HUES48 (cell line): ENCODE measurements around the gene MAP4.
"Not testable (repeated sequence)": the region's sequence is repeated elsewhere in the genome, so short reads cannot be mapped to it uniquely, and the experiment has no call there.

ENCODE experiments used
- H3K27ac ChIP-seq: one replicate; pipeline ENCODE4 v1.7.0; 2013; ENCODE audit warnings: low read depth, low read length, inconsistent platforms
- H3K27me3 ChIP-seq: 2 replicates; pipeline ENCODE4 v1.6.1; 2013; ENCODE audit warnings: mild to moderate bottlenecking, low read length; ENCODE audit not compliant: control insufficient read depth, insufficient read depth
- H3K36me3 ChIP-seq: 2 replicates; pipeline ENCODE4 v1.6.1; 2013; ENCODE audit warnings: low read length; ENCODE audit not compliant: control insufficient read depth, insufficient read depth
- H3K4me1 ChIP-seq: 2 replicates; pipeline ENCODE4 v1.6.1; 2013; ENCODE audit warnings: mild to moderate bottlenecking, low read length; ENCODE audit not compliant: control insufficient read depth, insufficient read depth
- H3K4me3 ChIP-seq: 2 replicates; pipeline ENCODE4 v1.5.1; 2013; ENCODE audit warnings: mild to moderate bottlenecking, low read depth, low read length
- H3K9ac ChIP-seq: 2 replicates; pipeline ENCODE4 v1.6.1; 2013; ENCODE audit warnings: mild to moderate bottlenecking, low read depth, low read length, moderate library complexity
- H3K9me3 ChIP-seq: 2 replicates; pipeline ENCODE4 v1.6.1; 2013; ENCODE audit warnings: low read length; ENCODE audit not compliant: control insufficient read depth, insufficient read depth

The MAP4 gene

DNA sequence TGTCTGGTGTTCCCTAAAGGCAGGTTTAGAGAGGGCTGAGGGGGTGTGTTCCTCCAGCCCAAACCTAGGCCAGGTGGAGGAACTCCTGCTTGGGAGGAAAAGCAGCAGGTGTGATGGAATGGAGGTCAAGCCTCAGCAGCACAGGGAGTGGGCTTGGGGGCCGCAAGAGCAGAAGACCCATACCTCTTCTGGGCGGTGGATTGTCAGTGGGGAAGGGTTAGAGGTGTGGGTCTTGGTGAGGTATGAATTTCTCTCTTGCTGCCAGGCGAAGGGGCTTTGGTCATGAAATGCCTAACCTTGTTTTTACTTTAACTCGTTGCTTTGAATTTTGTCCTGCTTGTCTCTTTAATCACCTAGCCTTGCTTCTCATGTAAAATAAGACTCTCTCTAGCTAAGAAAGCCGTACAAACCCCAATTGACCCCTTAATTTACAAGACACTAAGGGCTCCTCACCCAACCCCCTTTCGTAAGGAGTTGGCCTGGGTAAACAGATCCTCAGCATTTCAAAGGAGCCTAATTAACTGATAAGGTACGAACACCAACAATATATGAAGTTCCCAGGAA lies 174.3 kb downstream of the MAP4 start:
- H3K27ac ChIP-seq = peak overlapping the region; percentile 86
- no peak overlapping the region for H3K9ac ChIP-seq
- H3K4me3 ChIP-seq = peak overlapping the region; percentile 43

DNA sequence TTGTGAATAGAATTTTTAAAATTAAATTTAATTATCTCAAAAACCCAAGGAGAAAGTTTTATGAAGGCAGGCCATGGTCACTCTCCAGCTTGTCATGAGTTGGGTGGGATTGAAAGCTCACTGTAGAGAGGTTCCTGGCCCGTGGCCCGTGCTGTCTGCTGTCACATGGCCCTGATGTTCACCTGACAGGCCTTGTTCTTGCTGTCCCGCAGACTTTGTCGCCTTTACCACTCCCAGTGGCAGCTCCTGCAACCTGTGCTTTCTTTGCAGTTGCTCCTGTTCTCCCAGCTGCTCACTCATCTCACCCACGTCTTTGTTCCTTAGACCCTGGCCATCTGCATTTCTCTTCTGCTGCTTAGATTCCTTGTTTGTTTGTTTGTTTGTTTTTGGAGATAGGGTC lies 177.7 kb downstream of the MAP4 start:
- H3K4me1 ChIP-seq = peaks cover 28% of the 10 kb centered on the region
- peaks cover 78% of the 10 kb centered on the region for H3K36me3 ChIP-seq
- H3K9ac ChIP-seq = no peak overlapping the region
- no peaks in the 10 kb centered on the region for H3K27me3 ChIP-seq
- no peaks in the 10 kb centered on the region for H3K9me3 ChIP-seq
- no peak overlapping the region for H3K4me3 ChIP-seq
- H3K27ac ChIP-seq = no peak overlapping the region

More for the DNA sequence above, 174.3 kb downstream of the MAP4 start:
- H3K9me3 ChIP-seq = no peaks in the 10 kb centered on the region
- peaks cover 28% of the 10 kb centered on the region for H3K4me1 ChIP-seq
- H3K36me3 ChIP-seq = peaks cover 87% of the 10 kb centered on the region
- H3K27me3 ChIP-seq = no peaks in the 10 kb centered on the region

DNA sequence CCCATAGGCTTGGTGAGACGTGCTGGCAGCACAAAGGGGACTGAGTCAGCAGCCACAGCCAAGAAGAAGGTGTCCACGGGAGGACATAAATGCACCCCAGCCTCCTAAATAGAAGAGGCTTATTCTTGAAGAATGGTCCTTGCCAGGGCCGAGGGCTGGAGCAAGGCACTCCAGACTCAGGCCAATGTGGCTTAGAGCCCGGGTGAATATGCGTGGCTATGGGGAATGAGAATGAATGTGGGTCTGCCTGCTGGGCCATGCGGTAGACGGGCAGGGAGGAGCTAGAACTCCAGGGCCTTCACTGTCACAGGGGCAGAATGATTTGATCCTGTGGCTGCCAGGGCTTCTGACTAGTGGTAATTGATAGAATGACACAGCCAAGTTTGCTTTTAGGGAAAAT lies 179.2 kb downstream of the MAP4 start:
- Histone ChIP-seq H3K27me3 (no peaks in the 10 kb centered on the region), H3K9me3 (no peaks in the 10 kb centered on the region), H3K9ac (no peak overlapping the region), H3K4me3 (no peak overlapping the region), H3K36me3 (peaks cover 82% of the 10 kb centered on the region), H3K27ac (peak overlapping the region; percentile 40), H3K4me1 (peaks cover 17% of the 10 kb centered on the region)

DNA sequence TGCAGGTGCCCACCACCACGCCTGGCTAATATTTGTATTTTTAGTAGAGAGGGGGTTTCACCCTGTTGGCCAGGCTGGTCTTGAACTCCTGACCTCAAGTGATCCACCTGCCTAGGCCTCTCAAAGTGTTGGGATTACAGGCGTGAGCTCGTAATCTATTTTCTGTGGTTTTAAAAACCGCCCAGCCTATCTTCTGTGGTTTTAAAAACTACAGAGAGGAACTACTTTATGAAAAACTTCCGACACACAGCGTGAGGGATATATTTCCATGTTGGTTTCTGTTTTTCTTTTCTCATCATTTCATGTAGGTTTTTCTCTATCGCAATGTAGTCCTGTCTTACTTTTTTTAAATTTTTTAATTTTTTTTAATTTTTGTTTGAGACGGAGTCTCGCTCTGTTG lies 186.7 kb downstream of the MAP4 start:
- H3K9ac ChIP-seq, H3K9me3 ChIP-seq, H3K4me3 ChIP-seq, H3K4me1 ChIP-seq, H3K27ac ChIP-seq, H3K27me3 ChIP-seq: not testable (repeated sequence)
- peaks cover 80% of the 10 kb centered on the region for H3K36me3 ChIP-seq

DNA sequence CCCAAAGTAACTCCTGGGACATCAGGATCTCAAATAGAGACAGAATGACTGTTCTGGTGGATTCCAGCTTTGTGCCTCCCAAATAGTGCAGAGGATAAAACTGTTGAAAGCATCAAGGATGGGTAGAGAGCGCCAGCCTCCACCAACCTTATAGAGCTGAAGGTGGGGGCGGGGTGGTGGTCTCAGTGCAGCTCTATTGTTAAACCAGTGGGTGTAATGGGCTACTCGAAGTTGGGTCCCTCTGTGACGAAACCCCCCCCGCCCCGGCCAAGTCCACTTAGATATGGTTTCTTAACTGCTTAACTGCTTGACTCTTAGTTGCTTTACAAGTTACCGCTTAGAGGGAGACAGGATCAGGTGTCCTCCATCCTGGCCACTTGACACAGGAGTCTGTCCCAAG lies 190.6 kb downstream of the MAP4 start:
- H3K9me3 ChIP-seq = no peaks in the 10 kb centered on the region
- H3K4me3 ChIP-seq = peak overlapping the region; percentile 98
- H3K27ac ChIP-seq = peak overlapping the region; percentile 90
- H3K9ac ChIP-seq = peak overlapping the region; percentile 96
- peaks cover 51% of the 10 kb centered on the region for H3K36me3 ChIP-seq
- H3K27me3 ChIP-seq = no peaks in the 10 kb centered on the region
- peaks cover 5% of the 10 kb centered on the region; the same call in 1 of the 2 replicates for H3K4me1 ChIP-seq

DNA sequence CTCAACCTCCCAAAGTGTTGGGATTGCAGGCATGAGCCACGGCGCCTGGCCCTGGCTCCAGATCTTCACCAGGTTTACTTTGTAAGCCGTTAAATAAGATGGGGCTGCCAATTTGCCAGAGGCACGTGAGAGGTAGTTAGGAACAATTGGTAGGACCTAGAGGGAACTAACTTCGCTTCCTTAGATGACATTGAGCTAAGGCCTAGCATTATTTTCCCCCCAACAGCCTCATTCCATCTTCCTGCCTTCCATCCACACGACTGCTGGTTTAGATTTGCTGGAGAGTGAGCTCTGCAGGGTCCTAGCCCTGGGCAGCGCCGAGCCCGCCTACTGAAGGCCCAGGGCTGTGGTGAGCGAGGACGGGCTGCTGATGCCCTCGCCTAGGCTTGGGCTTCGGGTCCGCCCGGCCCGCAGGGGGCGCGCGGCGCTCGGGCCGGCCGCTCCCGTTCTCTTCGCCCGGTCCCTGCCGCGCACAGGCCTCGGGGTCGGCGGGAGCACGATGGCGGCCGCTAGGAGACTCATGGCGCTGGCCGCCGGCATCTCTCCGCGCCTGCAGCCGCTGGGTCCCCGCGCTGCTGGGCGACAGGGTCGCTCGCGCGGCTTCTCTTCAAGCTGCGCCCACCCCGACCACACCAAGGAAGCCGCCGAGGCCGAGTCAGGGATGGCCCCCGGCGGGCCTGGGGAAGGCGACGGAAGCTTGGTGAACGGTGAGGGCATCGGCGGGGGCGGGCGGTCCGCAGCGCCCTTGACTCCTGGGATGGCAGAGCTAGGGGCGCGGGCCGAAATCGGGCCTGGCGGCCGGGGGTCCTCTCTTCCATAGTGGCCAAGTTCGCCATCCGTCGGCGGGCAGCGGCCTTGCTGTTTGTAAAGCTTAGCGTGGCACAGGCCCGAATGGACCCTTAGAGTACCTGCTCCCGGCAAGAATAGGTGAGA lies 191.4 kb downstream of the MAP4 start:
- peak overlapping the region; percentile 98 for H3K4me3 ChIP-seq
- H3K27ac ChIP-seq = peak overlapping the region; percentile 90
- peaks cover 50% of the 10 kb centered on the region for H3K36me3 ChIP-seq

DNA sequence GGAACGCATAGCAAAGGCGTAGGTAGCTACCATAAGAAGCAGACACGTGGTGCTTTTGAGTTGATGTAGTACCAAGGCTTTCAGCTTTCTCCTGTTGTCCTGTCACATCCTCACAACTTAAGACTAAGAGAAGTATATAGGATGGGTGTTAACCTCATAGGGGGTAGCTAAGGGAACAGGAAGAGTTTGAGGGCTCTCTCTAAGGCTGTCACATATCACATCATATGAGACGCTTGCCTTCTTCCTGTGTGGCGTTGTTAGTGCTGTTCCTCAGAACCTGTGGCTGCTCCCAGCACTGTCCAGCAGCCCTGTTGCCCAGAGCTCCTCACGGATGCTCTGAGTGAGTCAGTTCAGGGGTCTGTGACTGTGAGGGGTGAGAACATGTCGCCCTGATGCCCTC lies 198.6 kb downstream of the MAP4 start:
- Histone ChIP-seq H3K36me3 (peaks cover 71% of the 10 kb centered on the region), H3K4me1 (no peaks in the 10 kb centered on the region), H3K27ac (no peak overlapping the region), H3K27me3 (no peaks in the 10 kb centered on the region), H3K9me3 (no peaks in the 10 kb centered on the region), H3K4me3 (no peak overlapping the region), H3K9ac (no peak overlapping the region)

More for the DNA sequence above, 191.4 kb downstream of the MAP4 start:
- no peaks in the 10 kb centered on the region for H3K27me3 ChIP-seq
- peak overlapping the region; percentile 96 for H3K9ac ChIP-seq
- no peaks in the 10 kb centered on the region for H3K9me3 ChIP-seq
- H3K4me1 ChIP-seq = peaks cover 5% of the 10 kb centered on the region; the same call in 1 of the 2 replicates

DNA sequence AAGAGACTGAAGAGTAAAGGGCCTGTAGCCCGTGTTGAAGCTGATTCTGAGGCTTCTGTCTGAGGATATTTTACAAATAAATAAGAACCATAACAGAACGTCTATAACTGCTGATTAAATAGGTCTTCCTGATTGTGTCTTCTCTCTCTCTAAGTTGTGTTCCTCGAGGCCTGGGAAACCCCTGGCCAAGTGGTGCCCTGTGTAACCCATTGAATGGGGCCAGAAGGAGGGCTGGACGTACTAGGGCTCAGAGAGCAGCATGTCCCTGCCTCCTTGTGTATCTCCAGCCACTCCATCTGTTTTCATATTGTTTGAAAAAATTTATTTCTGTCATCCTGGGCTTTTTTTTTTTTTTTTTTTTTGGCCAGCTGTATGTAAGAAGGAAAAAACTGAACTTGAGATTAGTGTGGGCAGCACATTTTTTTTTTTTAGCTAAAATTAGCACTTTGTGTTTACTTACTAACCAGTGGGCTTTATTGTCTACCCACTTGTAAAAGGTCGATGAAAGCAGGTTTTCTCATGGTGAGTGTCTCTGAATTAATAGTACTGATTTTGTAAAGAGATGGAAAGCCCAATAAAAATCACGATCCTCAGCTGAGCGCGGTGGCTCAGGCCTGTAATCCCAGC lies 202.6 kb downstream of the MAP4 start:
- no peak overlapping the region for H3K9ac ChIP-seq
- no peaks in the 10 kb centered on the region for H3K27me3 ChIP-seq
- no peaks in the 10 kb centered on the region for H3K4me1 ChIP-seq
- H3K36me3 ChIP-seq = peaks cover 77% of the 10 kb centered on the region
- H3K4me3 ChIP-seq = no peak overlapping the region
- H3K9me3 ChIP-seq = no peaks in the 10 kb centered on the region
- no peak overlapping the region for H3K27ac ChIP-seq

DNA sequence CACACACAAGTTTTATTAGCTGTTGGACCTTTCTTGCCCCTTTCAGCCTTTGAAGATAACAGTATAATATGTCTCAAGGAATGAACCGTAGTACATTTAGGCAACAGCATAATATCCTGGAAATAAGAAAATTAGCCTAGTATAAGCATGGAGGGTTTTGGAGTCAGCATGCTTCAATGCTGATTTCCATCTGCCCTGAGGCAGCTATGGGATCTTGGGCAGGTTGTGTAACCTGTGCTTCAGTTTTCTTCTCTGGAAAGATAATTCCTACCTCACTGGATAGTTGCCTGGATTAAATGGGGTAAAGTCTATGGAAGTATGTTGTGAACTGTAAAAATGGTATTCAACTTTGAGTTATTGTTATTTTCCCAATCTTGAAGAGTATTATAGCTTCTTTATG lies 211.6 kb downstream of the MAP4 start:
- no peak overlapping the region for H3K27ac ChIP-seq
- peaks cover 4% of the 10 kb centered on the region; the same call in 1 of the 2 replicates for H3K4me1 ChIP-seq
- no peak overlapping the region for H3K4me3 ChIP-seq
- H3K9me3 ChIP-seq = no peaks in the 10 kb centered on the region
- no peak overlapping the region for H3K9ac ChIP-seq
- no peaks in the 10 kb centered on the region for H3K27me3 ChIP-seq
- peaks cover 30% of the 10 kb centered on the region for H3K36me3 ChIP-seq

DNA sequence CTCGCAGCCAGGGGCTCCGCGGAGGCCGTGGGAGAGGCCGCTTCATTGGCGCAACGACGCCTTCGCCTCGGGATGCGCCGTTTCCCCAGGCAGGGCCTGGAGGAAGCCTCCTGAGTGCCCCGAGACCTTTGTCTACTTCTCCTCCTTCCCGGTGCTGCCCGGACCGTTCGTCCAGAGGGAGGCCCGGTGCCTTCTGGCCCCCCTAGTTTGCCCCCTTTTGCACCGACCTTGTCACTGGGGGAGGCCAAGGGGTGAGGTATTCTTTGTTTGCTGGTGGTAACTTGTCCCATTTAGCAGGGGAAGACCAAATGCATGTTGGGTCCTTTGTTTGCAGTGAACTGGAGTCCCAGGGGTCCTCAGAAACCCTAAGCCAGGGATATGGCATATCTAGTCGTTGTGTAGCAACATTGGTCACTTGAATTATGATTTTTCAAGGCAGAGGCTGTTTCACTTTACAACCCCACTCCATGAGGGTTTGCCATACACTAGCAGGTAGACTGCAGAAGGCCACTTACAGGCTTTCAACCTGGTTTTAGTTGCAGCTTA lies 212.7 kb downstream of the MAP4 start:
- peak overlapping the region; percentile 77 for H3K9ac ChIP-seq
- peak overlapping the region; percentile 97 for H3K27ac ChIP-seq
- H3K4me3 ChIP-seq = peak overlapping the region; percentile 91
- peaks cover 4% of the 10 kb centered on the region; the same call in 1 of the 2 replicates for H3K4me1 ChIP-seq
- H3K9me3 ChIP-seq = no peaks in the 10 kb centered on the region
- no peaks in the 10 kb centered on the region for H3K27me3 ChIP-seq
- peaks cover 27% of the 10 kb centered on the region for H3K36me3 ChIP-seq
